Measurements from ENCODE around the gene CDC42EP2.

The CDC42EP2 gene

DNA sequence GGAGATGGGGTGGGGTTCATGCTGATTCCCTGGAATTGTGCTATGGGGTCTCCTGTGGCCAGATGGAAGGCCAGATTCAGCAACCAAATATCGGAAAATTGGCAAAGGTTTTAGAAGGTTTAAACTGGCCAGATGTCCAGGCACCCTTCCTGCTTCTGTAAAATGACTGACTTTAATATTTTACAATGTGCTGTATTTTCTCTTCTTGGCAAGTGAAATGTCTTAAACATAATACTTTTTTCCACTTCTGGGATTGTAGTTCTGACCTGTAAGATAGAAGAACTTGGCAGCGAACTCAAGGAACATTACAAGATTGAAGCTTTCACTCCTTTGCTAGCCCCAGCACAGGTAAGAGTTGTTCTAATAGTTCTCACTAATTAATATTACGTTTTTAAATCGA, 35.4 kb upstream of the CDC42EP2 start:
- H3K9me3 ChIP-seq (ENCODE audit: insufficient read depth, low read length) = no peaks in the 10 kb centered on the region
- H3K79me2 ChIP-seq (ENCODE audit: insufficient read depth, low read length) = no peaks in the 10 kb centered on the region
- H3K4me3 ChIP-seq (ENCODE audit: insufficient read depth, low read length, poor library complexity, severe bottlenecking) = no peak overlapping the region
- no peak overlapping the region for H2AFZ ChIP-seq (ENCODE audit: low read depth, low read length, severe bottlenecking)
- H3K4me2 ChIP-seq (ENCODE audit: low read depth, low read length, poor library complexity, severe bottlenecking) = no peak overlapping the region
- no peak for TF ChIP-seq EZH2phosphoT487 (conservative IDR thresholded peaks at IDR 0.05; ENCODE audit: low read length)
- TF ChIP-seq, protein P1, sequence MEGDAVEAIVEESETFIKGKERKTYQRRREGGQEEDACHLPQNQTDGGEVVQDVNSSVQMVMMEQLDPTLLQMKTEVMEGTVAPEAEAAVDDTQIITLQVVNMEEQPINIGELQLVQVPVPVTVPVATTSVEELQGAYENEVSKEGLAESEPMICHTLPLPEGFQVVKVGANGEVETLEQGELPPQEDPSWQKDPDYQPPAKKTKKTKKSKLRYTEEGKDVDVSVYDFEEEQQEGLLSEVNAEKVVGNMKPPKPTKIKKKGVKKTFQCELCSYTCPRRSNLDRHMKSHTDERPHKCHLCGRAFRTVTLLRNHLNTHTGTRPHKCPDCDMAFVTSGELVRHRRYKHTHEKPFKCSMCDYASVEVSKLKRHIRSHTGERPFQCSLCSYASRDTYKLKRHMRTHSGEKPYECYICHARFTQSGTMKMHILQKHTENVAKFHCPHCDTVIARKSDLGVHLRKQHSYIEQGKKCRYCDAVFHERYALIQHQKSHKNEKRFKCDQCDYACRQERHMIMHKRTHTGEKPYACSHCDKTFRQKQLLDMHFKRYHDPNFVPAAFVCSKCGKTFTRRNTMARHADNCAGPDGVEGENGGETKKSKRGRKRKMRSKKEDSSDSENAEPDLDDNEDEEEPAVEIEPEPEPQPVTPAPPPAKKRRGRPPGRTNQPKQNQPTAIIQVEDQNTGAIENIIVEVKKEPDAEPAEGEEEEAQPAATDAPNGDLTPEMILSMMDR (IDR thresholded peaks at IDR 0.05; ENCODE audit: insufficient read depth, low read length, poor library complexity, severe bottlenecking) = no peak
- no peak overlapping the region for H3K9ac ChIP-seq (ENCODE audit: low read length)
- H4K20me1 ChIP-seq (ENCODE audit: low read depth, low read length) = no peaks in the 10 kb centered on the region
- no peaks in the 10 kb centered on the region for H3K9me2 ChIP-seq (replicated peaks; ENCODE audit: insufficient read depth, low read length)
- no peak overlapping the region for H3K27ac ChIP-seq (ENCODE audit: low read depth, low read length)
- H3K27me3 ChIP-seq (ENCODE audit: low read length) = no peaks in the 10 kb centered on the region
- peaks cover 43% of the 10 kb centered on the region for H3K36me3 ChIP-seq (ENCODE audit: low read length)
- H3F3A ChIP-seq (ENCODE audit: insufficient read depth) = no peaks in the 10 kb centered on the region; the same call in 1 of the 2 replicates

DNA sequence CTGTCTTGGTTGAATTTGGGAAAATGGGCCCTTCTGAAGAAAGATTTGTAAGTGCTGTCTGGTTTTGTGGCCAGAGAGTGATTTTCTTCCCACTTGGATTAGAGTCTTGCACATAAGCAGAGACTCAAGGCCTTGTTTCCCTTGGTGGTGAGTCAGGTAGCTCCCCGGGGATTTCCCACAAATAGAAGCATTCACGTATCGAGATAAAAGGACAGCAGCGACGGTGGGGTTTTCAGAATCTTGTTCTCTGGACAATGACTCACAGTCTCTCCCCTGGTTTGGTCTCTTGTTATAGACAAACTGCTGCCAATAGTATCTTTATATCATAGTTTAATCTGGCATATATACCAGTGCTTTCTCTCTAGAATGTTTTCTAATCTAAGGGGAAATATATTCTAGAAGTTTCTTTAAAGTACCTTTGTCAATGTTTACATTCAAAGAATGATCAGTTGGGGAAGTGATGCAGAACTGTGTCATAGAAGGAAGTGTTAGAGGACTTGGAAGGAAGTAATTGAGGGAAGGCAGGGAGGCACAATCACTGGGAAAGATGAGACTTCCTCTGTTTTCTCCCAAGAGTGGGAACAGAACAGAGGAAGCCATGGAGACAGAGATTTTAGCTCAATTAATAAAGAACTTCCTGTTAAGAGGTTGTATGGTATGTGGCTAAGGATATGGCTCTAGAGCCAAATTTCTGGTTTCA, 34.8 kb upstream of the CDC42EP2 start:
- no peaks in the 10 kb centered on the region for H3K9me3 ChIP-seq (ENCODE audit: insufficient read depth, low read length)
- H2AFZ ChIP-seq (ENCODE audit: low read depth, low read length, severe bottlenecking) = no peak overlapping the region
- no peaks in the 10 kb centered on the region for H4K20me1 ChIP-seq (ENCODE audit: low read depth, low read length)
- H3F3A ChIP-seq (ENCODE audit: insufficient read depth) = no peaks in the 10 kb centered on the region; the same call in 1 of the 2 replicates
- peaks cover 43% of the 10 kb centered on the region for H3K36me3 ChIP-seq (ENCODE audit: low read length)
- no peak overlapping the region for H3K9ac ChIP-seq (ENCODE audit: low read length)
- no peaks in the 10 kb centered on the region for H3K79me2 ChIP-seq (ENCODE audit: insufficient read depth, low read length)
- no peaks in the 10 kb centered on the region for H3K9me2 ChIP-seq (replicated peaks; ENCODE audit: insufficient read depth, low read length)
- H3K27ac ChIP-seq (ENCODE audit: low read depth, low read length) = no peak overlapping the region
- no peak overlapping the region for H3K4me2 ChIP-seq (ENCODE audit: low read depth, low read length, poor library complexity, severe bottlenecking)
- H3K27me3 ChIP-seq (ENCODE audit: low read length) = no peaks in the 10 kb centered on the region
- TF ChIP-seq, protein P1 (IDR thresholded peaks at IDR 0.05; ENCODE audit: insufficient read depth, low read length, poor library complexity, severe bottlenecking) = no peak
- TF ChIP-seq EZH2phosphoT487 (conservative IDR thresholded peaks at IDR 0.05; ENCODE audit: low read length) = no peak
- H3K4me3 ChIP-seq (ENCODE audit: insufficient read depth, low read length, poor library complexity, severe bottlenecking) = no peak overlapping the region

DNA sequence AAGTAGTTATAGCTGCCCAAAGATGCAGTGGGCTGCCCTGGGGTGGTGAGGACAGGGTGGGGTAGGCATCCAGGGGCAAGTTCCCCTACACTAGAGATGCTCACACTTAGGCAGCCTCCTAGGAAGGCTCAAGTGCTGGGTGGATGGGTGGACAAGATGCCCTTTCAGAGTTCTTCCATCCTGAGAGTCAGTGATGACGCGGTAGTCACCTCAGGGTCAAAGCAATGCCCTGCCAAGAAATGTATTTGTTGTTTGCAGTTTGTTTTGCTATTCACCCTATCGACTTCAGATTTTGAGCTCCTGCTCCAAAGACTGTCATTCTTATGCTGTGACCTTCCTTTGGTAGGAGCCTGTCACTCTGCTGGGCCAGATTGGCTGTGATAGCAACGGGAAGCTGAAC, 34.0 kb upstream of the CDC42EP2 start:
- TF ChIP-seq, protein P1 (IDR thresholded peaks at IDR 0.05; ENCODE audit: insufficient read depth, low read length, poor library complexity, severe bottlenecking) = no peak
- no peak for TF ChIP-seq EZH2phosphoT487 (conservative IDR thresholded peaks at IDR 0.05; ENCODE audit: low read length)
- no peak overlapping the region for H3K4me3 ChIP-seq (ENCODE audit: insufficient read depth, low read length, poor library complexity, severe bottlenecking)
- no peak overlapping the region for H3K4me2 ChIP-seq (ENCODE audit: low read depth, low read length, poor library complexity, severe bottlenecking)
- H3K36me3 ChIP-seq (ENCODE audit: low read length) = peaks cover 43% of the 10 kb centered on the region
- no peaks in the 10 kb centered on the region for H3K9me2 ChIP-seq (replicated peaks; ENCODE audit: insufficient read depth, low read length)
- no peaks in the 10 kb centered on the region for H3K9me3 ChIP-seq (ENCODE audit: insufficient read depth, low read length)
- H3K9ac ChIP-seq (ENCODE audit: low read length) = no peak overlapping the region
- H3F3A ChIP-seq (ENCODE audit: insufficient read depth) = no peaks in the 10 kb centered on the region
- no peak overlapping the region for H2AFZ ChIP-seq (ENCODE audit: low read depth, low read length, severe bottlenecking)
- H3K27me3 ChIP-seq (ENCODE audit: low read length) = no peaks in the 10 kb centered on the region
- no peaks in the 10 kb centered on the region for H3K79me2 ChIP-seq (ENCODE audit: insufficient read depth, low read length)
- no peak overlapping the region for H3K27ac ChIP-seq (ENCODE audit: low read depth, low read length)
- no peaks in the 10 kb centered on the region for H4K20me1 ChIP-seq (ENCODE audit: low read depth, low read length)
